Left forelimb (tissue), 1 donor: ENCODE data around the gene PTH1R.
A peak's percentile ranks its signal among the peaks of the same experiment; 100 is the strongest.

Source experiments
- DNase-seq: peaks from one replicate; pipeline ENCODE4 v3.0.0-alpha.2; 2018; ENCODE audit warnings: low spot score

The PTH1R gene

DNA sequence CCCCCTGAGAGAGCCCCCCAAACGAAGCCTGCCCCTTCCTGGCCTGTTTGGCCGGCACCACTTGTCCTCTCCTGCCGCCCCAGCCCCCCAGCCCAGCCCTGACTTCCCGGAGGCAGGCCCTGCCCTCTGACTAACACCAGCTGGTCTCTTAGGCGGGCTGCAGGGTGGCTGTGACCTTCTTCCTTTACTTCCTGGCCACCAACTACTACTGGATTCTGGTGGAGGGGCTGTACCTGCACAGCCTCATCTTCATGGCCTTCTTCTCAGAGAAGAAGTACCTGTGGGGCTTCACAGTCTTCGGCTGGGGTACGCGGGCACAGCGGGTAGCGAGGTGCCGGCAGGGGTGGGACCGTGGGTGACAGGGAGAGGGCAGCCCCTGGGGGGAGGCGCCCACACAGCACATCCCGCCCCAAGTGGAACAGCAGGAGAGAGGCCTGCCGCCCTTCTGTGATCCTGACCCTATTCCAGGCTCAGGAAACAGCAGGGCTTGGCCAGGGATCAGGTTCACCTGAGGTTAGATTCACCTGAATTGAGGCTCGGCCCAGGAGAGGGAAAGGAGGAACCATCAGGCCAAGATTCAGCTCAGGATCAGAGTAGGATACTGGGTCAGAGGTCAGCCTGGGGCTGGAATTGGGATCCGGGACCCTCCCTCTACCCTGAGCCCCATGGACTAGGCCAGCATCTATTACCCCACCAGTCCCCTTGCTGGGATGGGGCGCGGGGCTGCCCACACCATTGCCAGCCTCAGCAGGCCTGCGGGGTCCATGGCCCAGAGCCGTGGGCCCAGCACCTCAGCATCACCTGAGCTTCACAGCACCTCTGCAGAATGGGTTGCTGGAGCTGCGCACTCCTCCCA is 21.9 kb downstream of the PTH1R start:
- no peak for DNase-seq

- DNase-seq = peak; percentile 65
Observed at GRCh38 chr3:46900007-46900292, 22.4 kb downstream of the PTH1R start.

DNA sequence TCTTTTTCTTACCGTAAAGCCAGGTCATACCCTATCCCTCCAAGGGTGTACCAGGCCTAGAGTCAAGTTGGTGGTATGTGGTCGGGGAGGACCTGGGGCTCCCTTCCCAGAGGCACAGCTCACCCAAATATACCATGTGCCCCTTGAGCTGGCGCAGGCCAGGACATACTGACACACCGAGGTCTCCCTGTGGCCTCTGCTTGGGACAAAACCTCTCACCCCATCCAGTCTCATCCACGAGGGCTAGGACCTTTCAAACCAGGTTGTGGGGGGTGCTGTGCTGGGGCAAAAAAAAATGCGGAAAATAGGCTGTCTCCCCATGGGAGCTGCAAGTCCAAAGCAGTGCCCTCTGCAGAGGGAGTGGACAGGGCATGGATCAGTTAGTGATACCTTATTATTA is 22.8 kb downstream of the PTH1R start:
- DNase-seq = no peak

- no peak for DNase-seq
Observed at GRCh38 chr3:46901061-46901460, 23.5 kb downstream of the PTH1R start.

DNA sequence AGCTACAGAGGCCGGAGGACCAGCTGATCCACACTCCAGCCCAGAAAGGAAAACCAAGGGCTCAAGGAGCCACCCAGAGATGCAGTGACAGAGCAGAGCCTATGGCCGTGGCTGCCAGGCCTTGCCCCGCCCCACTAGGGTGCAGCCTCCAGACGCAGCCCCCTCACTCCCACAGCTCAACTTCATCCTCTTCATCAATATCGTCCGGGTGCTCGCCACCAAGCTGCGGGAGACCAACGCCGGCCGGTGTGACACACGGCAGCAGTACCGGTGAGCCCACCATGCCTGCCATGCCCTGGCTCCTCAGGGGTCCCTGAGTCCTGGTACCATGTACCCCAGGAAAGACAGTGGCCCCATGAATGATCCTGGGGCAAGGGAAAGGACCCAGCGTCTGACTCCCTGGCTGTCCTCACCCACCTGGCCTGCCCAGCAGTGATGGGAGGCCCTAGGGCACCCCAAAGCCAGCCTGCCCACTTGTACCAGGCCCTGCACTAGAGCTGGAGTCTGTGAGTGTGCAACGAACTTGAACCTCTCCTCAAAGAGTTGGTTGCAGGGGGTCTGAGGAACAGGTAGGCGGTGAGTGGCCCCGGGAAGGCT is 24.2 kb downstream of the PTH1R start:
- DNase-seq = no peak

DNA sequence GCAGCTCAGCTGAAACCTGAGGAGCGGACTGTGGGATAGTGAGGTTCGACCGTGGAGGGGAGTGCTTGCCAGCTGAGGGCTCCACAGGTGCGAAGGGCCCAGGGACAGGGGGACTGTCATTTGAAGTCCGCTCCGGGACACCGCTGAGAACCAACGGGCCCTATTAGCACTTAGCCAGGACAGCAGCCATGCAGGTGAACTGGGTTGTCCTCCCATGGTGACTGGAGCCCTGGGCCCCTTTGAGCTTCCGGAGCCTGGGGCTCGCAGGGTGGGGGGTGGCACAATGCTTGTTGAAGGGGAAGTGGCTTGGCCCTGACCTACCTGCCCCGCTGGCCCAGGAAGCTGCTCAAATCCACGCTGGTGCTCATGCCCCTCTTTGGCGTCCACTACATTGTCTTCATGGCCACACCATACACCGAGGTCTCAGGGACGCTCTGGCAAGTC is 24.7 kb downstream of the PTH1R start:
- DNase-seq = no peak

DNA sequence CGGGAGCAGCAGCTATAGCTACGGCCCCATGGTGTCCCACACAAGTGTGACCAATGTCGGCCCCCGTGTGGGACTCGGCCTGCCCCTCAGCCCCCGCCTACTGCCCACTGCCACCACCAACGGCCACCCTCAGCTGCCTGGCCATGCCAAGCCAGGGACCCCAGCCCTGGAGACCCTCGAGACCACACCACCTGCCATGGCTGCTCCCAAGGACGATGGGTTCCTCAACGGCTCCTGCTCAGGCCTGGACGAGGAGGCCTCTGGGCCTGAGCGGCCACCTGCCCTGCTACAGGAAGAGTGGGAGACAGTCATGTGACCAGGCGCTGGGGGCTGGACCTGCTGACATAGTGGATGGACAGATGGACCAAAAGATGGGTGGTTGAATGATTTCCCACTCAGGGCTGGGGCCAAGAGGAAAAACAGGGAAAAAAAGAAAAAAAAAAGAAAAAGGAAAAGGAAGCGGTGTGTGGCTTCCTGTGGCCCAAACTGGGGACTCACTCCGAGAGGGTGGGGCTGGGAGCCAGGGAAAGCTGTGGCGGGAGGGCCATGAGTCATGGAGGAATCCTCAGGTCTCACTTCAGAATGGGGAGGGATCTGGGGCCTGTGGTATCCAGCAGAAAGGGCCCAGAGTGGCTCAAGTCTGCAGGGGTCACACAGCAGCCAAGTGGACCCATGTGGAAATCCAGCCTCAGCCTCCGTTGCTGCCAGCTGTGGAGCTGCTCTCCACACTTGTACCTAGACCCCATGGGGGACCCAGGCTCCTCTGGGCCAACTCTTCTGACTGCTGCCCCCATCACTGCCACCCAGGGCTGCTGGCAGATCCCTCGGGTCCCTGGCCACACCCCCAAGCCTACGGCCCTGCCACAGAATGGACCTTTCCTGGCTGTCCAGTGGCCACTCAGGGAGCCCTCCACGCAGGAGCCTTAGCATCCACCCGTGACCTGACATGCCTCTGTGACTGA is 26.1 kb downstream of the PTH1R start:
- no peak for DNase-seq

GRCh38 chr3:46904303-46905212 is 27.0 kb downstream of the PTH1R start:
- DNase-seq = peak; percentile 57

GRCh38 chr3:46905213-46905560 is 27.7 kb downstream of the PTH1R start:
- DNase-seq = peak; percentile 58

DNA sequence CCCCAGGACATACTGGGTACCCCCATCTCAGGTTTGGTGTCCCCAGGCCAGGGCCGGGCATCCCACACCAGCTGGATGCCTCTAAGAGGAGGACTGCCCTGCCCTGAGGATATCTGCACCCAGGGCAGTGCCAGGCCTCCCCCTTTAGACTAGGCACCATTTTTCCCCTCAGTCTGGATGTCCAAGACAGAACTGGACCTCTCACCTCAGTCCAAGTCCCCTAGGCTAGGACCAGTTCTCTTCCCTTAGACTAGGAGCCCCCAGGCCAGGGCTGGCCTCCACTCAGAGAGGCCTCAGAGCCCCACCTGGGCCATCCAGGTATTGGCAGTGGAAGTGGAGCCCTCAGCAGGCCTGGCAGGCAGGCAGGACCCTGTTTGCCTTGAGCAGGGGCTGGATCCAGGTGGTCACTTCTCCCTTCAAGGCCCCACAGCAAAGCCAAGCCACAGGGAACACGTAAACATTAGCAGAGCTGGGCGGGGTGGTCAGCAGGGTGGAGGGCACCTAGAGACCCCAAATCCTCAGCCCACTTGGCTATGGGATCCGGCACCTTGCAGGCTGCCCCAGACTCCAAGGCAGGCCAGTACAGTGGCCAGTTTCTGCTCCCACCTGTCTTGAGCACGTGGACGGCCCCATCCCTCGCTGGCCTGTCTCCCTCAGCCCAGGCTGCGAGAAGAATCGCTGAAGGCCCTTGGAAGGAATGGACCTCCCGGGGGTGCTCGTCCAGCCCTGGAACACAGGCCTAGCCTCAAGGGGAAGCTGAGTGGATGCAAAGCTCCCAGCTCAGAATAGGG is 28.3 kb downstream of the PTH1R start:
- DNase-seq = peak; percentile 64

DNA sequence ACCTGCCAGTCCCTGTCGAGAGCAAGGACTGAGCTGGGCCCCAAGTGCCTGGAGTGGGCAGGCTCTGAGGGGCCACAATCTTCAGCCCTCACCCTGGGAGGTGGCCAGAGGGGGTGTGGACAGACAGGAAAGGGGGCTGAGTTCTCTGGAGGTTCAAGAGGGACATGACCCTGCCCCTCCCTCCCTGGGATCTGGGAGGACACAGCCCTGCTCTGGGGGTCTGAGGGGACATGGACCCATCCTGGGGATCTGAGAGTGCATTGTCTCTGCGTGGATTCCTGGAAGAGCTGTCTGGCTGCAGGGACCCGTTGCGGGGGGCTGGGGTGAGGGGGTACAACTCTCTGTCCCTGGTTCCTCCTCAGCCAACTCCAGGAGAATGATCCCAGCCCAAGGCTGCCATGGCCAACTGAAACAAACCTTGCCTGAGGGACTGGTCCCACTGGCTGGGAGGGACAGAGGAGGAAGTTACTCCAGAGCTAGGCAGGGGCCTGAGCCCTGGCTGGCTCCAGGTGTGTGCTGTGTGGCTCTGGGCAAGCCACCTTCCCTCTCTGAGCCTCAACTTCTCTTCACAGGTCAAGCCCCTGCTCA is 29.0 kb downstream of the PTH1R start:
- DNase-seq = peak; percentile 37

DNA sequence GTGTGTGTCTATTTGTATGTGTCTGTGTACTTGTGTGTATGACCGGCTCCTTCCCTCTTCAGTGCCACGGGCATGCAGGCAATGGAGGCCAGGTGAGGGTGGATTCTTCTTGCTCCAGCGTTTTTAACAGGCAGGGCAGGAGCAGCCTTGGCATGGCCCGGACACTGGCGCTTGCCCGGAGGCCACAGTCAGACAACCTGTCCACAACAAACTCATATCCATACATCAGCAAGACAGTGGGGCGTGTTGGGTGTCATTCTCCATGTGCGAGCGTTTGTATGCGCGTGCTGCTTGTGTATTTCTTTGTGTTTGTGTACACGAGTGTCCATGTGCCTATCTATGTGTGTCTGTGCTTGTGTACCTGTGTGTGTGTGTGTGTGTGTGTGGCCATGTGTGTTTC is 29.8 kb downstream of the PTH1R start:
- no peak for DNase-seq

GRCh38 chr3:46907960-46908293 is 30.4 kb downstream of the PTH1R start:
- no peak for DNase-seq

DNA sequence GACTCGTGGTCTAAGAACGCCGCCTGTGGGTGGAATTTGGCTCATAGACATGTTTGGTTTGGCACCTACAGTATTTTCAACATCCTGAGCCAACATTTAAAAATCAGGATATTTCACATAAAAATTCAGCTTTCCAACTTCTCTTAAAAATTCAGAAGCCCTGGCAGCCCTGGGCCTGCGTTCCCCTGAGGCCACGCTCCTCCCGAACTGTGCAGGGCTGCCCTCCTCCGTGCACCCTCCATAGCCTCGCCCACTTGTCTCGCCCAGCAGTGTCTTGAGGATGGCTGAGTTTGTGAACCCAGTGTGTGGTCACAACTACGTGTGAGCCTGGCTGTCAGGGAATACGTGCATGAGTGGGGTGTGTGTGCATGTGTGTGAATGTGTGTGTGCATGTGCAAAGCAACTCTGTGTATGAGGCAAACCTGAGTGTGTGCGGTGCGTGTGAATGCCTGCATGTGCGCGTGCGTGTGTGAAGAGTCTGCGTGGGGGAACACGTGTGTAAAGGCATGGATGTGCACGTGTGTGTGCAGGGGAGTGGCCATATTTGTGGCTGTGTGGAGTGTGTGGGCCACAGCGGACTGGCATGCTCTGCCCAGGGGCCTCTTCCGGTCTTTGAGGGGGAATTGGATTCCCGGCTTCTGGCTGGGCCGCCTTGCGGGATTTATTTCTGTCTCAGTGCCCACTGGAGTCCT is 30.9 kb downstream of the PTH1R start:
- DNase-seq = peak; percentile 70

GRCh38 chr3:46908986-46909534 is 31.5 kb downstream of the PTH1R start:
- no peak for DNase-seq

DNA sequence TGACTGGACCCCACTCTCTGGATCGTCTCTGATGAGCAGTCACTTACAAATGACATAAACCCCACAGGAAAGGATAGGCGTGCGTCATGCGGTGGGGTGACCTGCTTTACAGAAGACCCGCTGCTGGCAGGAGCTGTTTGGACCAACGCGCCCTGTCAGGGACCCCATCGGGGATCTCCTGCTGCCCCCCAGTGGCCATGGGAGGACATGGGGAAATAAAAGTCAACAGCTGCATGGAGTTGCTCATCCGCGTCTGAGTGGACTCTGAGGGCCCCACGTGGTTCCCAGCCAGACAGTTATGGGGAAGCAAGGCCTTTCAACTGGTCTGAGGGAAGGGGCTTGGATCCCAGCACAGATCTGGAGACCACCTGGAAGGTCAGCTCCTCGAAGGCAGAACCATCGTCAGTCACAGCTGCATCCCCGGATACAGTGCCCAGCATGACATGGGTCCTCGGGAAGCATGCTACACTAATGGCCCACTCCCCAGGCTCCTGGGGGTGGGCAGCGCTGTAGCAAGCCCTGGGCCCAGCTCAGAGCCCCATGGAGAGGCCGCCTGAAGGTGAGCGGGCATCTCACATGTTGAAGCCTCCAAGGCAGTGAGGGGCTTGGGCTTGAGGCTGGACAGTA is 32.1 kb downstream of the PTH1R start:
- DNase-seq = peak; percentile 89

- DNase-seq = peak; percentile 66
Observed at GRCh38 chr3:46910166-46910760, 32.7 kb downstream of the PTH1R start.

DNA sequence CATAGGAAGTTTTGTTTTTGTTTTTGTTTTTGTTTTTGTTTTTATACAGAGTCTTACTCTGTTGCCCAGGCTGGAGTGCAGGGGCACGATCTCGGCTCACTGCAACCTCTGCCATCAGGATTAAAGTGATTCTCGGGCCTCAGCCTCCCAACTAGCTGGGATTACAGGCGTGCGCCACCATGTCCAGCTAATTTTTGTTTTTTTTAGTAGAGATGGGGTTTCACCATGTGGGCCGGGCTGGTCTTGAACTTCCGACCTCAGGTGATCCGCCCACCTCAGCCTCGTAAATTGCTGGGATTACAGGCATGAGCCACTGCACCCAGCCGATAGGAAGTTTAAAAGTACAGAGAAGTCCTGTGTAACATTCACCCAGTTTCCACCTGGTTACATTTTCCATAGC is 33.4 kb downstream of the PTH1R start:
- peak; percentile 30 for DNase-seq

DNA sequence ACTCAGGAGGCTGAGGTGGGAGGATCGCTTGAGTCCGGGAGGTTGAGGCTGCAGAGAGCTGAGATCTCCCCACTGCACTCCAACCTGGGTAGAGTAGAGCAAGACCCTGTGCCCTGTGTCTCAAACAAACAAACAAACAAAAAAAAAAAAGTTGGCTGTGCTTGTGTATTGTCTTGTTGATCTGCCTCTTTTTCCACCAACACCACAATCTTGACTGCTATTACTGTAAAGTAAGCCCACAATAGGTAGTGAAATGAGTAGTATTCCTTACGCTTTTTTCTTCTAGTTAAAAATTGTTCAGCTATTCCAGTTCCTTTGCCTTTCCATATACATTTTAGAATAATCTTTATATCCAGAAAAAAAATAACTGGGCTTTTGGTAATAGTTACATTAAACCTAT is 35.5 kb downstream of the PTH1R start:
- DNase-seq = no peak
